ENCODE results near the gene ZNF235. TPM values are rescaled to one million over a fixed set of nuclear protein-coding genes. Genes with fewer than 3 reads are reported as not detected.

ZNF235 gene
- total and polyA plus RNA-seq, 2 of the 8 experiments (the other 6 are each of a cell fraction or from before 2014, with no cell fraction given) = 2.0 to 5.3 TPM

DNA sequence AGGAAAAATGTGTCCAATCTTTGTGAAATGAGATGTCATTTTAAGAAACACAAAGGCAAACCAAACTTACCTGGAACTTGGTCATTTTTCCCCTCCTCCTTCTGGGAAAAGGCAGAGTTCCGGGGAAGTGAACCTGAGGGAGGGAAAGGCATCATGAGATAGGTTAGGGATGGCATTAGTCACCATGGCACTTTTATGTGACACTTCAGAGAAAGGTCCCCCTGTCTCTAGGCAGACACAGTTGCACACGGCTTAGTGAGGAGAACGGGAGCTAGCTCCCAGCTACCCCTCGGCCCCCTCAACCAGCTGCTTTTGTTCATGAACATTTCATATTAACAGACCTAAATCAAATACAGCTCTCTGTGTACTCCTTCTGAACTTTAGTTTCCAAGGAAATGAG is 1.5 kb downstream of the ZNF235 start:
- H3K36me3 ChIP-seq (ENCODE audit: control insufficient read depth in 2 of 4, insufficient read depth in 4 of 4, low read length in 3 of 4) = peaks cover 5 to 11% (median 6%) of the 10 kb centered on the region in 4 experiments; a peak in 5 of 8 replicates
- no peak overlapping the region for H3K56ac ChIP-seq (replicated peaks; ENCODE audit: insufficient read length, low read depth, low read length)
- H3K23me2 ChIP-seq (ENCODE audit: low read depth, low read length) = peaks cover 3% of the 10 kb centered on the region; the same call in 1 of the 2 replicates
- H2BK12ac ChIP-seq (ENCODE audit: low read depth, low read length) = no peak overlapping the region
- no peak overlapping the region for H4K91ac ChIP-seq (replicated peaks; ENCODE audit: insufficient read length, low read length)
- H3K23ac ChIP-seq (ENCODE audit: insufficient read length) = no peak overlapping the region
- no peaks in the 10 kb centered on the region for H4K20me1 ChIP-seq (replicated peaks in 1 of 2; ENCODE audit: control insufficient read depth in 1 of 2, insufficient read depth in 2 of 2, low read length in 2 of 2)
- H4K5ac ChIP-seq (ENCODE audit: insufficient read length, low read depth, low read length) = no peak overlapping the region
- H3K4me3 ChIP-seq (ENCODE audit: extremely low read depth in 1 of 4, insufficient read depth in 2 of 4, low read depth in 3 of 4, low read length in 4 of 4) = peak overlapping the region in 1 of 4 experiments; percentile 91; a peak in 1 of 8 replicates
- H3K18ac ChIP-seq (ENCODE audit: extremely low read depth, low read length) = no peak overlapping the region
- H3K4me2 ChIP-seq (ENCODE audit: insufficient read depth in 1 of 2, low read depth in 2 of 2, low read length in 2 of 2) = peak overlapping the region in 1 of 2 experiments; percentile 71; a peak in 1 of 4 replicates
- no peak overlapping the region for H2BK120ac ChIP-seq (replicated peaks; ENCODE audit: low read depth, low read length)
- ChIA-PET CTCF (ENCODE audit: partially characterized antibody) (no interaction called here), POLR2A (ENCODE audit: partially characterized antibody) (no interaction called here)
- 90% methylated on average over 4 of the region's 4 CpGs; no CpG with 5 or more reads in 1 of the 2 experiments for WGBS, 2 experiments (ENCODE audit: extremely low coverage in 1 of 2, insufficient coverage in 1 of 2, insufficient read length in 1 of 2, insufficient replicate concordance in 2 of 2, low coverage in 1 of 2, low lambda C conversion rate in 2 of 2, missing lambda C conversion rate in 1 of 2)
- DNase-seq (ENCODE audit: low read depth in 1 of 2, low spot score in 2 of 2) (no peak), FAIRE-seq (no peak)
- H3K14ac ChIP-seq (ENCODE audit: insufficient read length) = no peak overlapping the region
- H4K8ac ChIP-seq (ENCODE audit: extremely low read depth, insufficient read depth, low read length) = peak overlapping the region; percentile 62; the same call in 1 of the 2 replicates
- no peak overlapping the region for H2BK20ac ChIP-seq (ENCODE audit: low read length)
- no peak overlapping the region for H3K9ac ChIP-seq (replicated peaks in 1 of 4; ENCODE audit: extremely low read depth in 1 of 4, low read depth in 3 of 4, low read length in 3 of 4)
- no peaks in the 10 kb centered on the region for H3K79me1 ChIP-seq (ENCODE audit: low read depth, low read length)
- H3K9me3 ChIP-seq (ENCODE audit: insufficient read depth in 2 of 2, low read depth in 1 of 2, low read length in 1 of 2) = peaks cover 0 to 3% of the 10 kb centered on the region in 2 experiments; a peak in 2 of 4 replicates
- no peaks in the 10 kb centered on the region for H3K27me3 ChIP-seq (replicated peaks in 1 of 4; ENCODE audit: control insufficient read depth in 3 of 4, extremely low read depth in 1 of 4, insufficient read depth in 3 of 4, low read length in 3 of 4)
- H2BK15ac ChIP-seq (ENCODE audit: low read length) = no peak overlapping the region
- H3K79me2 ChIP-seq (ENCODE audit: control insufficient read depth in 1 of 2, insufficient read depth in 2 of 2, low read length in 2 of 2) = no peaks in the 10 kb centered on the region
- H2AFZ ChIP-seq (ENCODE audit: low read length) = no peak overlapping the region
- no peak overlapping the region for H2AK5ac ChIP-seq (ENCODE audit: low read depth, low read length)
- no peak overlapping the region for H2BK5ac ChIP-seq (ENCODE audit: low read depth, low read length)
- H3K4me1 ChIP-seq (replicated peaks in 1 of 4; ENCODE audit: control insufficient read depth in 3 of 4, insufficient read depth in 4 of 4, low read length in 3 of 4) = no peaks in the 10 kb centered on the region
- H3K27ac ChIP-seq (ENCODE audit: low read depth, low read length) = no peak overlapping the region
- H3K4ac ChIP-seq (replicated peaks; ENCODE audit: insufficient read length, low read depth, low read length) = no peak overlapping the region
- TF ChIP-seq CHD2 (IDR thresholded peaks at IDR 0.05; ENCODE audit: low read length) = no peak
- no peak for TF ChIP-seq SP4 (IDR thresholded peaks at IDR 0.05; ENCODE audit: low read length)
- TF ChIP-seq RAD21 (IDR thresholded peaks at IDR 0.05 in 1 of 2, conservative IDR thresholded peaks at IDR 0.05 in 1 of 2; ENCODE audit: low read depth in 2 of 2, low read length in 2 of 2) = no peak
- TF ChIP-seq POLR2AphosphoS5 (IDR thresholded peaks at IDR 0.05; ENCODE audit: low read depth, low read length) = no peak
- TF ChIP-seq, protein P1, sequence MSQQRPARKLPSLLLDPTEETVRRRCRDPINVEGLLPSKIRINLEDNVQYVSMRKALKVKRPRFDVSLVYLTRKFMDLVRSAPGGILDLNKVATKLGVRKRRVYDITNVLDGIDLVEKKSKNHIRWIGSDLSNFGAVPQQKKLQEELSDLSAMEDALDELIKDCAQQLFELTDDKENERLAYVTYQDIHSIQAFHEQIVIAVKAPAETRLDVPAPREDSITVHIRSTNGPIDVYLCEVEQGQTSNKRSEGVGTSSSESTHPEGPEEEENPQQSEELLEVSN (IDR thresholded peaks at IDR 0.05) = no peak
- TF ChIP-seq CBX8 (IDR thresholded peaks at IDR 0.05; ENCODE audit: borderline replicate concordance, low read depth, low read length) = no peak
- no peak for TF ChIP-seq NRF1 (IDR thresholded peaks at IDR 0.05; ENCODE audit: low read depth, low read length)
- no peak for TF ChIP-seq TAF7 (optimal IDR thresholded peaks at IDR 0.05; ENCODE audit: borderline replicate concordance, low read depth, low read length)
- TF ChIP-seq CBX5 (IDR thresholded peaks at IDR 0.05; ENCODE audit: low read depth, low read length) = no peak
- TF ChIP-seq SRF (IDR thresholded peaks at IDR 0.05; ENCODE audit: low read depth, low read length) = no peak
- TF ChIP-seq, protein P2, sequence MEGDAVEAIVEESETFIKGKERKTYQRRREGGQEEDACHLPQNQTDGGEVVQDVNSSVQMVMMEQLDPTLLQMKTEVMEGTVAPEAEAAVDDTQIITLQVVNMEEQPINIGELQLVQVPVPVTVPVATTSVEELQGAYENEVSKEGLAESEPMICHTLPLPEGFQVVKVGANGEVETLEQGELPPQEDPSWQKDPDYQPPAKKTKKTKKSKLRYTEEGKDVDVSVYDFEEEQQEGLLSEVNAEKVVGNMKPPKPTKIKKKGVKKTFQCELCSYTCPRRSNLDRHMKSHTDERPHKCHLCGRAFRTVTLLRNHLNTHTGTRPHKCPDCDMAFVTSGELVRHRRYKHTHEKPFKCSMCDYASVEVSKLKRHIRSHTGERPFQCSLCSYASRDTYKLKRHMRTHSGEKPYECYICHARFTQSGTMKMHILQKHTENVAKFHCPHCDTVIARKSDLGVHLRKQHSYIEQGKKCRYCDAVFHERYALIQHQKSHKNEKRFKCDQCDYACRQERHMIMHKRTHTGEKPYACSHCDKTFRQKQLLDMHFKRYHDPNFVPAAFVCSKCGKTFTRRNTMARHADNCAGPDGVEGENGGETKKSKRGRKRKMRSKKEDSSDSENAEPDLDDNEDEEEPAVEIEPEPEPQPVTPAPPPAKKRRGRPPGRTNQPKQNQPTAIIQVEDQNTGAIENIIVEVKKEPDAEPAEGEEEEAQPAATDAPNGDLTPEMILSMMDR (IDR thresholded peaks at IDR 0.05; ENCODE audit: control extremely low read depth in 1 of 3, insufficient read depth in 1 of 3, low read depth in 1 of 3, low read length in 3 of 3) = no peak
